Renal pelvis (tissue), 12 donors: ENCODE measurements around the gene DEFB110. TPM values are rescaled to one million over a fixed set of nuclear protein-coding genes. Genes with fewer than 3 reads are reported as not detected.

Source experiments
- DNase-seq: peaks from one replicate; pipeline ENCODE4 v3.0.0-alpha.2; 2013
- long read RNA-seq, 16 experiments: transcript quantifications; one replicate each; lab custom pipeline, GENCODE V29; 2026
- polyA plus RNA-seq, 3 donors: library from polyadenylated mRNA; unstranded; fragments of 120-200 nt; gene quantifications; one replicate each; pipeline ENCODE4 v1.2.1, GENCODE V29; 2013; ENCODE audit not compliant: insufficient read length in 3 of 3

DEFB110 gene
- not detected for polyA plus RNA-seq
- long read RNA-seq, donor 1 = 0 reads
- long read RNA-seq, donor 2 = 0 reads
- long read RNA-seq, donor 3 = 0 reads
- long read RNA-seq, donor 4 = 0 reads
- long read RNA-seq, donor 5 = 0 reads
- long read RNA-seq, donor 6 = 0 reads
- long read RNA-seq, donor 7 = 0 reads
- long read RNA-seq, donor 8 = 0 reads
- long read RNA-seq, donor 9 = 0 reads
- long read RNA-seq, donor 10 = 0 reads
- long read RNA-seq, donor 11 = 0 reads
- long read RNA-seq, donor 12 = 0 reads
- long read RNA-seq, donor 13 = 0 reads
- long read RNA-seq, donor 14 = 0 reads
- long read RNA-seq, donor 15 = 0 reads
- long read RNA-seq, donor 16 = 0 reads

GRCh38 chr6:50021894-50022293 lies at the start of gene DEFB110:
TSS of gene DEFB110 (minus strand) at chr6:50021994. CDS start at chr6:50021935, 59 bp downstream.
- DNase-seq = no peak

DNA sequence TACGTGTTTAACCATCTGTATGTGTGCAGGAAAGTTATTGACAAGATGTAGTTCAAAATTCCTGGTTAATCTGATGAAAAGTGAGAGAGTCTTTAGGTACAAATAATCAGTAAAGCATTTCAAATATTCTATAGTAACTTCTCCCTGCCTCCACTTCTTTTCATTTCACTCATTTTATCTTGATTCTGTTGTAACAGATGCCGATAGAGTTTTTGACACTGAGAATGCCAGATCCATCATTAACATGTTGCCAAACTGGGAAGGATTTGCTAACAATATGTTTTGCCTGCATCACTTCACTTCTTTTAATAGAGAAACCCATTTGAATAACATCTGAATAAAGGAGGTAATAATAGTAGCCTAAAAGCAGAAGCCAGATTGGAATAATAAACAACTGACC lies 48.3 kb upstream of the DEFB110 start:
- DNase-seq = no peak

DNA sequence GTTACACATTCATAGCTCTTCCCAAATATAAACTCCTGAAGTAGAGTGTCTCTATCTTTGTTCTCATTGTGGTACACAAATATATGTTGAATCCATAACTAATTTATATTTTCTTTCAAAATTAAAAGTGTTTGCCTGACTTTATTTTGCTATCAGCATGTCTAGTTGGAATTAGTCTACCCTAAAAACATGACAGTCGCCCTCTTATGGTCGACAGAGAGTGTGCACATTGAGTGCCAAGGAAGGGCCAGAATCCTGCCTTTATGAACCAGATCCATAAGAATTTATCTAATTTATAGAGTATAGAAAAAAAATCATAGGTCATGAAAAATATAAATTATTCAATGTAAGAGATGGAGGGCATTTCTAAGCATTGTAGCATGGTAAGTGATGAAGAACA lies 40.3 kb upstream of the DEFB110 start:
- DNase-seq = no peak

- no peak for DNase-seq
Measured at GRCh38 chr6:50056242-50056641, 34.4 kb upstream of the DEFB110 start.

- no peak for DNase-seq
Measured at GRCh38 chr6:50049829-50050228, 28.0 kb upstream of the DEFB110 start, which contains the start of gene DEFB112. TSS of gene DEFB112 (minus strand) at chr6:50049929. CDS start at chr6:50049869, 60 bp downstream.

DNA sequence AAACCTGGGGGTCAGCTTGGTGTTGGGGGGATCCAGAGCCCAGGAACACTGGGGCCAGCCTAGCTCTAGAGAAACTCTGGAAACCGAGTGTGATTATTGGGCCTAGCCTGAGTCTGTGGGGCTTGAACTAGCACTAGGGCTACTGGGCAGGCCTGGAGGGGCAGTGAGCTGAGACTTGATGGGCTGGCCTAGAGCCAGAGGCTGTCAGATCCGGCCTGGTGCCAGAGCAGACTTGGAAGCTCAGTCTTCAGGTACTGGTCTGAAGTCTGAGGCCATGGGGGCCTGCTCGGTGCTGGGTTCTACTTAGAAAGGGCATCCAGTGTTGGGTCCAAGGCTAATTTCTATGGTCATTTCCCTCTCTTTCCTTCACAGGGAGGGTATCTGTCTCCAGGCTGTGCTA lies 25.2 kb upstream of the DEFB110 start:
- no peak for DNase-seq

- no peak for DNase-seq
Measured at GRCh38 chr6:50030777-50031562, 9.2 kb upstream of the DEFB110 start.

- DNase-seq = no peak
Measured at GRCh38 chr6:50030350-50030749, 8.6 kb upstream of the DEFB110 start.

DNA sequence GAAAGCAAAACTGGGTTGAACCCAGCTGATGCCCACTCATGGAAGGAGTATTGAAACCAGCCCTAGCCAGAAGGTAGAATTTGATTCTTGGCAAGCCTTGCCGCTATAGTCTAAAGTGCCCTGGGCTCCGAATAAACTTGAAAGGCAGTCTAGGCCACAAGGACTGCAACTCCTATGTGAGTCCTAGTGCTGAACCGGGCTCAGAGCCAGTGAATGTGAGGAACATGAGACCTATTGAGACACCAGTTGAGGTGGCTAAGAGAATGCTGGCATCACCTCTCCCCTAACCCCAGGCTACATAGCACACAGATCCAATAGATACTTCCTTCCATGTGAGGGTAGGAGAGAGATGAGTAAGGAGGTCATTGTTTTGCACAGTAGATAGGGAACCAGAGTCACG lies 3.5 kb upstream of the DEFB110 start:
- no peak for DNase-seq

GRCh38 chr6:50007819-50008218 lies 14.0 kb downstream of the DEFB110 start:
- DNase-seq = no peak

GRCh38 chr6:50003139-50003538 lies 18.7 kb downstream of the DEFB110 start:
- DNase-seq = no peak

DNA sequence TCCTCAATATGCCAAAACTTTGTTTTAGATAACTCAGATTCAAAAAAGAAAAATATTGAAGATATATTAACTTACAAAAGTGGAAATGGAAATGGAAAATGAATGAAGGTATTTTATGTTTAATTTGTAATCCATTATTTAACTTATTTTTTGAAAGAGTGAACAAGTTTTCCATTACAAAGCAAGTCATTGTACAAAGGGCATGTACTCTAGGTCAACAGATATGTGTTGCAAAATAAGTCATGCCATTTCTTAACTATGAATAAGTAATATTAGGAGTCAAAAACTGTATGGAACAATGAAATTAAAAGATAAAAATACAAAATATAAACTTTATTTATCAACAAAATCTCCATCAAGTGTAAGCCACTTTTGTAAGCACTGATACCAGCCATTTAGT lies 26.5 kb downstream of the DEFB110 start:
- no peak for DNase-seq

DNA sequence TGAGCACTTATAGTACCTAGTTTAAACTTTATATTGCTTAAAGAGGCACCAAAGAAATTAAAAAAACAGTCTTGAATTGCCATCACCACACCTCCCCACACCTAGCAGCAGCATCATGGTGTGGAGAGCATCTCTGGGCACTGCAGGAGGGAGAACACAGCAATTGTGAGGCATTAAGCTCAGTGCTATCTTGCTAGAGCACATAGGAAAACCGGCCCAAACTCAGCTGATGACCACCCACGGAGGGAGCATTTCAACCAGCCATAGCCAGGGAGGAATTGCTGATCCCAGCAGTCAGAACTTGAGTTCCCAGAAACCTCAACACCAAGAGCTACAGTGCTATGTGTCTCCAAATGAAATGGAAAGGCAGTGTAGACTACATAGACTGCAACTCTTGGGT lies 32.9 kb downstream of the DEFB110 start:
- no peak for DNase-seq

DNA sequence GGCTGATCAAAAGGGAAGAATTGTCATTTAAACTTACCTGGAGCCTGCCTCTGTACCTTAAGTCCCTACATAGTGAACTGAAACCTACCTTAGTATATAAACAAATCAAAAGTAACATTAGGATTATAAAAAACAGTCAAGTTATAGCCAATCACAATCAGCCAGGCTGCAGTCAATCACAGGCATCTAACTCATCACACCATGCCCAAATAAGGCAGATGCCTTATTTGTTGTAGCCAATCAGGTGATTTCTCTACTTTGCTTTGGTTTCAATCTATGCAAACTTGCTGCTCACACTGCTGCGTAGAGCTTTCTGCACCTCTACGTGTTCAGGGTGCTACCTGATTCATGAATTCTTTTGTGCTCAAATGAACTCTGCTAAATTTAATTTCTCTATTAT lies 34.0 kb downstream of the DEFB110 start:
- DNase-seq = no peak

GRCh38 chr6:49986551-49986950 lies 35.2 kb downstream of the DEFB110 start:
- DNase-seq = no peak

- no peak for DNase-seq
Measured at GRCh38 chr6:49982046-49982445, 39.7 kb downstream of the DEFB110 start.

DNA sequence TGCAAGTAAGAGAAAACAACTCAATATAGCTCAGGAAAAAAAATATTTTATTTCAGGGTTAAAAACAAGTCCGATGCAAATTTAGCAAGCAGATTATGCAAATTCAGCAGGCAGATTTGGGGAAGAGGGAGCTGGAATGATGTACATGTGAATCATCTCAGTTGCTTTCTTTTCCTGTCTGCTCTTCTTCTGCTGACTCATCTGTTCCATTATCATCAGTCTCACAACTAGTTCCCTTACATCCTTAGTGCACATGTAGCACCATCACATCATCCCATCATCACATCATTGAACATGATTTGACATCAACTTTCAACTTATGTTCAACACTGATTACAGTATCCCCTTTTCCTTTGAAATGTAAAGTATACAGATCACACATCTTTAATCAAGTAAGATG lies 40.9 kb downstream of the DEFB110 start:
- no peak for DNase-seq

- no peak for DNase-seq
Measured at GRCh38 chr6:49979584-49979983, 42.2 kb downstream of the DEFB110 start.

DNA sequence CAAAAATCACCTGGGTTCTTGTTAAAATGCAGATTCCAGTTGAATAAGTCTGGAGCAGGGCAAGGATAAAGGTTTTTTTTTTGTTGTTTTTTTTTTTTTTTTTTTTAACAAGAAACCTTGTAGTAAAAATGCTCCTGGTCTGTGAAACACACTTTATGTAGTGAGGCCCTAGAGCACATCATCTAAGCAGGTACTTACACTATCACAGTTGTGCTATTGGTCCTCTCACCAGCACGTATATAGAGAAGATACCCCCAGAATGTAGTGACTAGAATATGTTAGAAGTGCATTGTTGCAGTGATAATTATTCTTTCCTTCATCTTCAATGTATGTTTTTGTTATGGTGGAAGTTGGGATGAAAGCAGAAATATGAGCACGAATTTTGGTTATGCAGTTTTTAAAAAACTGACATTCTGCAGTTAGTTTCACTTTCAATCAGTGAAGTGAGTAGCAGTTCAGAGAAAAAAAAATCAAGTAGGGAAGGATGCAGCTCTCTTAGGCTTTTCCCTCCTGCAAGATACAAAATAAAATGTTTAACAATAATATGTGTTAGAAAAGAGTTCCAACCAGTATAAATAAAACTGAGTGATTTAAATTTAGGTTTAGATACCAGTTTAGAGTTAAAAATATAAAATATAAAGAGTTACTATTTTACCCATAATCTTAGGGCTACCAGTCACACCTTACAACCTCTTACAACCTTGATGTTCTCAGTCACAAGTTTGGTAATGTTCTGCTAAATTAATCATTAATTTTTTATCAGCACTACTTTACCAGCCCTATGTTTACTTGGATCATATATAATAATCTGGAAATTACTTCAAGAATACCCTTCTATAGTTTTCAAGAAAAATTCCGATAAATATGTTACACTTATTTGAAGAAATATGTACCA lies 43.2 kb downstream of the DEFB110 start:
- DNase-seq = no peak

DNA sequence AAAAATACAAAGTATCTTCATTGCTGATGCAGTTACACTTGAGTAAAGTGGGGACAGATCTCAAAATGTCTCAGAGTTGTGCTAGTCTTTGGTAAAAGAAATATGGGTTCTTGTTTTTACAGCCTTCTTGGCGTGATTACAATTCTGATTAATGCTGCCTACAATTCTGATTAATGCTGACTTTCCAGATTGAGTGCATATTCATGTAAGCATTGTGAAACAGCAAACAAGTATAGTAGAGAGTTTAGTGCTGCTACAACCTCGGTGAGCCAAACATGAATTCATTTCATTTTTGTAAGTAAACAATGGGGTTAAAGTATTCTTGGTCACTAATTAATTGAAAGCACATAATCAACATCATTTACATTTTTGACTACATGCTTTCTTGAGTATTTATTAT lies 52.2 kb downstream of the DEFB110 start, which contains the start of gene DEFB113:
TSS of gene DEFB113 (minus strand) at position 21 of the 400 bp plus-strand sequence. CDS start at position 21, 0 bp downstream.
- no peak for DNase-seq
